RCC 7860 (cell line): ENCODE data around the gene THSD7B.
A peak's percentile ranks its signal among the peaks of the same experiment; 100 is the strongest.

Experiments used
- DNase-seq: peaks from one replicate; pipeline ENCODE4 v3.0.0-alpha.2; 2015; ENCODE audit warnings: low spot score
- FAIRE-seq: peaks from 2 replicates; lab custom pipeline; 2012; peaks lifted over from hg19 to GRCh38; lab: Jason Lieb, UNC

THSD7B gene

GRCh38 chr2:137183206-137183898, 418.0 kb downstream of the THSD7B start:
- FAIRE-seq = no peak

DNA sequence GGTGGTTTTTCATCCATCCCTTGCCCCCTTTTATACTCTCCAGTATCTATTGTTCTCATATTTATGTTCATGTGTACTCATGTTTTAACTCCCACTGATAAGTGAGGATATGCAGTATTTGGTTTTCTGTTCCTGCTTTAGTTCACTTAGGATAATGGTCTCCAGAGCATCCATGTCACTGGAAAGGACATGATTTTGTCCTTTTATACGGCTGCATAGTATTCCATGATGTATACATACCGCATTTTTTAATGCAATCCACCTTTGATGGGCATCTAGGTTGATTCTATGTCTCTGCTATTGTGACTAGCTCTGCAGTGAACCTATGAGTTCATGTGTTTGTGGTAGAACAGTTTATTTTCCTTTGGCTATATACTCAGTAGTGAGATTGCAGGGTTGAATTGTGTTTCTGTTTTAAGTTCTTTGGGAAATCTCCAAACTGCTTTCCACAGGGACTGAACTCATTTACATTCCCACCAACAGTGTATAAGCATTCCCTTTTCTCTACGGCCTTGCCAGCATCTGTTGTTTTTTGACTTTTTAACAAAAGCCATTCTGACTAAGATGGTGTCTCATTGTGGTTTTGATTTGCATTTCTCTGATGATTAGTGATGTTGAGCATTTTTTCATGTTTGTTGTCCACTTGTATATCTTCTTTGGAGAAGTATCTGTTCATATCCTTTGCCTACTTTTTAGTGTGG, 420.2 kb downstream of the THSD7B start:
- no peak for FAIRE-seq
- DNase-seq = no peak

More at GRCh38 chr2:137183206-137183898, 418.0 kb downstream of the THSD7B start:
- no peak for DNase-seq

- no peak for FAIRE-seq
- no peak for DNase-seq
Measured at GRCh38 chr2:137187216-137187615, 421.9 kb downstream of the THSD7B start.

DNA sequence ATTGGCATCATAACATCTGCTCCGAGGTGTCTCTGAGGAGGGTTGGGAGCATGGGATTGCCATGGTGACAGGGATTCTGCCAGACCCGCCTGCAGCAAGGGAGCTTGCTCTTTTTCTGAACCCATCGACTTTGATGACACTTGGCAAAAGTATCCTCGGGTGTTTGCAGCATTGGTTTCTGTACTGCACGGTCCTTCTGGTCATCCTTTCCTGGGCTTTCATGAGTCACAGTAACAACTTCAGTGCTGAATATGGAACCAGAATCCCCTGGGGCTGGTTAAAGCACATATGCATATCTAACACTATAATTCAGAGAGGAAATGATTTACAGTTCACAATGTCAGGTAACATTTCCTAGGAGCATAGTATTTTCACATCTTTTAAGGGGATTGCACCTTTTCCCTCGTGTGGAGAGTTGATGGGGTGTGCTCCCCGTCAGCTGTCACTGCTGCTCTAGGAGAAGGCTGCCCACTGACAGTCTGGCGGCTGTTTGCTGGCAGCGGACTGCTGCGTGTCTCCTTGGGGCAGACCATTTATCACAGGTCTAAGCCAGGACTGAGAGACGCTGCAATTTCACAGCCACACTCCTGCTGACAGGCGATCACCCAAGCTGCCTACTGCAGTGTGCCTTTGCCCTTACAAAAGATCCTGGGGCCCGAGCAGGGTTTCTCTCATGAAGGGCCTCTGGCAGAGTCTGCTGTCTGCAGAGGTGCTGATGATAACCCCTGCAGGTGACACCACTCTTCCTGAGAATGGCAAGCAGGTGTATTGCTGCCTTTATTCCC, 425.3 kb downstream of the THSD7B start:
- FAIRE-seq (no peak), DNase-seq (no peak)

- FAIRE-seq (peak; percentile 64), DNase-seq (peak; percentile 60)
Measured at GRCh38 chr2:137192366-137193310, 427.3 kb downstream of the THSD7B start.

DNA sequence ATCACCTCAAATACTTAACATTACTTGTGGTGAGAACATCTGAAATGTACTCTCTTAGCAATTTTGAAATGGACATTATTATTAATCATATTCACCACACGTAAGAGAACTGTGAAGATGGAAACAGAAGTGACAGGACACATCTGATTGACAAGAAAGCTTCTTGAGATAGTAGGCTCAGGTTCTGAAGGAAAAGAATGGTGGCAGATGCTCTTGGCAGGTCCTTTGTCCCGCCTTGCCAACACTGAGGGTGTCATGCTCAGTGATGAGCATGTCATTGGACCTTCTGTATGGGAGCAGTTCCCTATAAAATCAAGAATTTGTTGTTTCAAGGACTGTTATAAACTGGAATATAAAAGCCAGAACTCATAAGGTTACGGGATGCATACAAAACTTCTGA, 428.1 kb downstream of the THSD7B start:
- DNase-seq (no peak), FAIRE-seq (no peak)

- FAIRE-seq (no peak), DNase-seq (no peak)
Measured at GRCh38 chr2:137194111-137194510, 428.8 kb downstream of the THSD7B start.

GRCh38 chr2:137199751-137200150, 434.4 kb downstream of the THSD7B start:
- FAIRE-seq = no peak
- no peak for DNase-seq

DNA sequence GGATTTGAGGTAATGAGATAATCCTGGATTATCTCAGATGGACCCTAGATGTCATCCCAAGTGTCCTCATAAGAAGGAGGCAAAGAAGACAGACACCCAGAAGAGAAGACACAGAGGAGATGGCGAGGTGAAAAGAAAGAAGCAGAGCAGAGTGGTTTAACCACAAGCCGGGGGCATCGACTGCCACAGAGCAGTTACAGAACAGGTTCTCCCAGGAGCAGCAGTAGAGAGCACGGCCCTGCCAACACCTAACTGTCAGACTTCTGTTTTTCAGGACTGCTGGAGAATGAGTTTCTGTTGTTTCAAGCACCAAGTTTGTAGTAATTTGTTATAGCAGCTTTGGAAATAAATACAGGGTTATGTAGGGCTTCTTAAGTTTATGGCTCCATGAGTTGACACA, 437.0 kb downstream of the THSD7B start:
- FAIRE-seq = no peak

DNA sequence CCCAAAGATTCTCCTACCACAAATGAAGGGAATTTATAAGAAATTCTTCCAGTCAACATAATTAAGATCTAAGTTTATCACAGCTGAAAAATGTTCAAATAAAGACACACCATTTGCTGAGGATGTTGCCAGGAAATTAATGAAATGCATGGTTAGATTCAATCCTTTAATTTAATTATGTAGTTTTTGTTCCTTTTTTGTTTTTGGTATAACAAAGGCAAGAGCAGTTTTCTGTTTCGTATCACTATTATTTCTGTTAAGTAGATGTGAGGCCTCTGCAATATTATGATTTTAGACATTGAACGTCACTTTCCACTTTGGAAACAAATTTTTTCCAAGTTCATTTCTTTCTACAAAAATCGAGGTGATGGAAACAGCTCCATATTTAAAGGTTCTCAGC, 440.0 kb downstream of the THSD7B start:
- FAIRE-seq (no peak), DNase-seq (no peak)

More for the DNA sequence above, 437.0 kb downstream of the THSD7B start:
- DNase-seq = no peak

DNA sequence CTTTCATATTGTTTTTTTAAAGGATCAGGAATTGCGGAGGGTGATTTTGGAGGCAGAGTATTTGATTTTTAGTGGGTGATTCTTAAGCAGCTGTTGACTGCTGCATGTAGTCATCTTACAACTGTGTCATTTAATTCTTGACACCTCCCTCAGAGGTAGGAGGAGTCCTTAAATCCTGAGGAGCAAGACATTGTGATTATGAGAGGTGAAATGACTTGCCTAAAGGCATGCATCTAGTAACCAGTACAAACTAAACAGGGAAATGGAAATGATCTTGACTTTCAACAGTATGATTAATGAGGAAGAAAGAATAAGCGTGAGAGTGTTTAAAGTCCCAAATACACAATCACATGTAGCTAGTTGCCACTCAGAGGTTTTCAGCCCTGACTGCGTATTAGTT, 440.7 kb downstream of the THSD7B start:
- FAIRE-seq = no peak
- DNase-seq = no peak

DNA sequence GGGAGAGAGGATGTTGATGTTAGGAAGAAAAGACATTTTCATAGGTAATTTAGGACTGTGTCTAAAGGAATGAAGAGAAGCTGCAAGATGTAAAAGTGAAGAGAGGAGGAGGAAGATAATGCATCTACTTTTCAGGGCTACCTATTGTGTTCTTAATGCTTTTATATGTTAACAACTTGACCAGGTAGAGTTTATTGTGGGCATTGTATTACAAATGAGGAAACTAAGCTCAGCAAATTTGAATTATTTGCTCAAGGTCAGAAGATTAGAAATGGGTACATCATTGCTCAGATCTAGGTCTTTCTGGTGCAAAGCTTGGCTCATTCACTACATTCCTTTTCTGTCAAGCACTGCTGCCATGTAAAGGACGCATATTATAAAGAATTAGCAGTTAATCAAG, 441.7 kb downstream of the THSD7B start:
- DNase-seq (no peak), FAIRE-seq (no peak)

DNA sequence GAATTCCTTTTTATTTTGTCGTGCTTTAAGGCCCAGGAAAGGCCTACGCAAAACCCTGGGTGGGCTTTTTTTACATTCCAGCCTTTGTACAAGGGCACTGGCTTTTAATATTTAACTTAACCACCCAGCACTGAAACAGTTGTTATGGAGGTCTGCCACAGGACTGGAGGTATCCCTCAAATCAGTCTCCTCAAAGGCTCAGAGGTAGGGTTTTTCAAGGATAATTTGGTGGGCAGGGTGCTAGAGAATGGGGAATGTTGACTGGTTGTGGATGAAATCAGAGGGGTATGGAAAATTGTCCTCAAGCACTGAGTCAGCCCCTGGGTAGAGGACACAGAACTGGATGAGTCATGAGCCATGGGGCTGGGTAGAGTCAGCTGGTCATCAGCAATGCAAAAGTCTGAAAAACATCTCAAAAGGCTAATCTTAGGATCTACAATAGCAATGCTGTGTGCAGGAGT, 443.1 kb downstream of the THSD7B start:
- peak; percentile 92 for DNase-seq
- peak; percentile 95 for FAIRE-seq

- no peak for FAIRE-seq
- no peak for DNase-seq
Measured at GRCh38 chr2:137210039-137210438, 444.7 kb downstream of the THSD7B start.

DNA sequence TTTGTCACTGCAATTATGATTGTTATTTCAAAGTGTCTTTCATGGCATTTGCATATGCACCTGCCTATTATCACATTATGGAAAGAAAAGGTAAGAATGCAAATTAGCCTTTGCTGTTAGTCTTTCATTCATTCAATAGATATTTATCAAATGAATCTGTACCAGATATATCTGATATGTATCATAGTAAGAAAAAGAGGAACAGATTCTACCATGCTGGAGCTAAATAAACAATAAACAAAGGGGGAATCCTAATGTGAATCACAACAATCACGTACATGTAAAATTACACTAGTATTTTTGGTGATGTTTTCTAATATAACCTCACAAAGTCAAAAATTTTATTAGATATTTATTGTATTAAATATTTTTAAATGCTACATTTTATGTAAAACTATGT, 446.4 kb downstream of the THSD7B start:
- FAIRE-seq = no peak
- DNase-seq = no peak

GRCh38 chr2:137220438-137220993, 455.2 kb downstream of the THSD7B start:
- DNase-seq = peak; percentile 31
- FAIRE-seq = peak; percentile 76

DNA sequence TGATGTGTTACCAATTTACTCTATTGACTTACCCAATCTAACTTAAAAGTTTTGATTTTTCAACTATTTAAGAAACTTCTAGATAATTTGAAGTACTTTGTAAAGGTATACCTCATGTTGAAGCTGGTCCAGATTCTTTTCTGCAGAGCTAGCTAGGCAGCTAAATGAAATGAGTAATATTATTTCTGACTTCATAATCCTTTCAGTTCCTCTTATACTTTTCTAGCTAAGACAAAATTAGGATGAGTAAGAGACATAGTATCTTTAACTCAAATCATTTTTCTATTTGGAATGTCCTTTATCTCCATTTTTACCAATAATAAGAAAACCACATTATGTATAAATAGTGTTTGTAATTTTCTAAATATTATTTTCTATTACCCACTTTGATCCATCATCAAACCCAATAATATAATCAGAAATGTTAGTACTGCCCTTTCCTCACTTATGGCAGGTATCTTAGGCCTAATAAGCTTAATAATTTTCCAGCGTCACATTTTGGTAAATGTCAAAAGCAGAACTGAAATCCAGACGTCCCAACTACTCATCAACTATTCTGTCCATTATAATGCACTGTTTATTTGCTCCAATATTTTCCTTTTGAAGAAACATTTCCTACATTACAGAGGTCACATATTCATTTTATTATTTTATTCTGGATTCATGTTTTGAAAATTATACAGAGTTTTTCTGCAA, 456.6 kb downstream of the THSD7B start:
- DNase-seq = no peak
- peak; percentile 55 for FAIRE-seq

- FAIRE-seq (no peak), DNase-seq (no peak)
Measured at GRCh38 chr2:137223722-137224121, 458.4 kb downstream of the THSD7B start.

GRCh38 chr2:137228566-137228965, 463.2 kb downstream of the THSD7B start:
- DNase-seq (peak; percentile 68), FAIRE-seq (peak; percentile 92)

DNA sequence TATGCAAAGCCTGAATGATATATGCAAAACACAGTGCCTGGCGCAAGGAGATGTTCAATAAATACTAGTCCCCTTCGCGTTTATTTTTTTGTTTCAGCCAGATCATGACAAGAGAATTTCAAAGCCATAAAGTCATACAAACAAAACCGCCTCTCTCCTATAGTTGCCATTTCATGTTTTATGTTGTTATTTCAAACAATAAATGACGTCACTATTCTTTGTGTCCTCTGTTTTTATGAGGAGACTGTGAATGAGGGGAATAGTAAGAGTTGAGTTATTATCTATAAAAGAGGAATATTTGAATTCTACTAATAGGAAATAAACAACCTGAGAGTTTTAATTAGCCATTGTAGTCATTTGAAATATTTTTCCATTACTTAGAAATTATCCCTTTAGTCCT, 464.5 kb downstream of the THSD7B start:
- FAIRE-seq (no peak), DNase-seq (no peak)
